K562 (cell line): ENCODE measurements around the gene SCLY. TPM values are rescaled to one million over a fixed set of nuclear protein-coding genes. Genes with fewer than 3 reads are reported as not detected.

Experiments
- CHCHD3 ChIP-seq: fragments of 250-450 bp; sonication (Bioruptor Pico); IDR thresholded peaks from 2 replicates; pipeline ENCODE4 v2.1.2; 2022; ENCODE audit warnings: mild to moderate bottlenecking
- DPF2 ChIP-seq: fragments of 450-650 bp; IDR thresholded peaks from 2 replicates; pipeline ENCODE4 v1.6.1; 2016
- ESRRA ChIP-seq: fragments of 450-650 bp; IDR thresholded peaks from 2 replicates; pipeline ENCODE4 v1.6.1; 2014; ENCODE audit warnings: low read depth, mild to moderate bottlenecking, moderate library complexity, borderline replicate concordance
- ZC3H4 ChIP-seq: sonication (generic); formaldehyde crosslinking; IDR thresholded peaks from 2 replicates; pipeline ENCODE4 v1.9.0; 2021; ENCODE audit warnings: missing genetic modification reagents, borderline replicate concordance
- ZNF407 ChIP-seq: fragments of 450-650 bp; IDR thresholded peaks from 2 replicates; pipeline ENCODE4 v1.6.1; 2016; ENCODE audit warnings: low read depth
- polyA plus RNA-seq, 8 experiments: library from polyadenylated mRNA; depleted of rRNA in 4 of 8; stranded (reverse) in 5 of 8; unstranded in 3 of 8; fragments of >200 nt; fragmentation: Nextera tagmentation in 2 of 8; fragmentation: Illumina TruSeq in 1 of 8; extraction: Ambion mirVana in 2 of 8; extraction: Trizol in 1 of 8; gene quantifications; 2 replicates each; pipeline versions ENCODE4 v1.2.1 to v1.2.3, GENCODE V29; 2011 to 2014; ENCODE audit warnings: inconsistent platforms in 1 of 8, missing spikeins in 1 of 8
- total RNA-seq, 7 experiments: library from RNA; depleted of rRNA in 6 of 7; stranded (reverse); fragments of >200 nt in 6 of 7; fragmentation: Illumina TruSeq in 2 of 7; extraction: Trizol in 2 of 7; gene quantifications; 2 replicates each; pipeline versions ENCODE4 v1.2.1 to v1.2.3, GENCODE V29; 2011 to 2021; ENCODE audit warnings: low replicate concordance in 1 of 7
- TF ChIP-seq, protein P1 (sequence below), 2 experiments: fragments of 450-650 bp in 1 of 2; sonication (generic) in 1 of 2; formaldehyde crosslinking in 1 of 2; IDR thresholded peaks; 2 replicates each; pipeline versions ENCODE4 v1.7.1 to v1.9.0; 2016 to 2022; ENCODE audit warnings: inconsistent platforms in 1 of 2, mild to moderate bottlenecking in 1 of 2, missing genetic modification reagents in 1 of 2

The SCLY gene
- total and polyA plus RNA-seq, 9 of the 15 experiments (the other 6 are each of a cell fraction or from before 2014, with no cell fraction given) = 2.6 to 32.2 (median 21.1) TPM

DNA sequence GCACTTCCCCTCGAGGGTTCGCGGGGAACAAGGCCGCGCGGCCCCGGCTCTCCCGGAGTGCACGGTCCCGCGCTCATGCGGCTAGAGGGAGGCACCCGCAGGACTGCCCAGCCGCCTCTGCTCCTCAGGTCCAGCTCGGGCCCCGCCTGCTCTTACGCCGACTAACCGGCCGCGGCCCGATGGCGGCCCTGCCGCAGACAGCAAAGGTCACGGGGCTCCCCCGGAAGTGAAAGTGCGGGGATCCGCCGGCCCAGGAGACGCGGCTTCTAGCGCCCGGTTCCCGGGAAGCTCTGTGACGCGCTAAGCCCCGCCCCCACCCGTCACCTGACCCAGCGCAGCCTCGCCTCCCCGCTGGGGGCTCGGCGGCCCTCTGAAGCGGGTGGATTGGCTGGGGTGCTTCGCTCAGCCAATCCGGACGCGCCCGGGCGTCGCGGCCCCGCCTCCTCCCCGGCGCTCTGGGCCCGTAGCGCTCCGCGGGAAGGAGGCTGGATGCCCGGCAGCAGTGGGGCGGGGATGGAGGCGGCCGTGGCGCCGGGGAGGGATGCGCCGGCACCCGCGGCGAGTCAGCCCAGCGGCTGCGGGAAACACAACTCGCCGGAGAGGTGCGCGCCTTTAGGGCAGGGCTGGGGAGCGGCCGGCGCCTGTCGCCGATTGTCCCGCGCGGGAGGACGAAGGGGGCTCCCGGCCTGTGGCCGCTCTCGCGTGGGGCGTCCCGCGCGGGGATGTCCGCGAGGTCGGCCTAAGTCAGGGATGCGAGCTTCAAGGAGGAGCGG lies at the start of gene SCLY (continued):
- TF ChIP-seq, protein P1, sequence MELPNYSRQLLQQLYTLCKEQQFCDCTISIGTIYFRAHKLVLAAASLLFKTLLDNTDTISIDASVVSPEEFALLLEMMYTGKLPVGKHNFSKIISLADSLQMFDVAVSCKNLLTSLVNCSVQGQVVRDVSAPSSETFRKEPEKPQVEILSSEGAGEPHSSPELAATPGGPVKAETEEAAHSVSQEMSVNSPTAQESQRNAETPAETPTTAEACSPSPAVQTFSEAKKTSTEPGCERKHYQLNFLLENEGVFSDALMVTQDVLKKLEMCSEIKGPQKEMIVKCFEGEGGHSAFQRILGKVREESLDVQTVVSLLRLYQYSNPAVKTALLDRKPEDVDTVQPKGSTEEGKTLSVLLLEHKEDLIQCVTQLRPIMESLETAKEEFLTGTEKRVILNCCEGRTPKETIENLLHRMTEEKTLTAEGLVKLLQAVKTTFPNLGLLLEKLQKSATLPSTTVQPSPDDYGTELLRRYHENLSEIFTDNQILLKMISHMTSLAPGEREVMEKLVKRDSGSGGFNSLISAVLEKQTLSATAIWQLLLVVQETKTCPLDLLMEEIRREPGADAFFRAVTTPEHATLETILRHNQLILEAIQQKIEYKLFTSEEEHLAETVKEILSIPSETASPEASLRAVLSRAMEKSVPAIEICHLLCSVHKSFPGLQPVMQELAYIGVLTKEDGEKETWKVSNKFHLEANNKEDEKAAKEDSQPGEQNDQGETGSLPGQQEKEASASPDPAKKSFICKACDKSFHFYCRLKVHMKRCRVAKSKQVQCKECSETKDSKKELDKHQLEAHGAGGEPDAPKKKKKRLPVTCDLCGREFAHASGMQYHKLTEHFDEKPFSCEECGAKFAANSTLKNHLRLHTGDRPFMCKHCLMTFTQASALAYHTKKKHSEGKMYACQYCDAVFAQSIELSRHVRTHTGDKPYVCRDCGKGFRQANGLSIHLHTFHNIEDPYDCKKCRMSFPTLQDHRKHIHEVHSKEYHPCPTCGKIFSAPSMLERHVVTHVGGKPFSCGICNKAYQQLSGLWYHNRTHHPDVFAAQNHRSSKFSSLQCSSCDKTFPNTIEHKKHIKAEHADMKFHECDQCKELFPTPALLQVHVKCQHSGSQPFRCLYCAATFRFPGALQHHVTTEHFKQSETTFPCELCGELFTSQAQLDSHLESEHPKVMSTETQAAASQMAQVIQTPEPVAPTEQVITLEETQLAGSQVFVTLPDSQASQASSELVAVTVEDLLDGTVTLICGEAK (IDR thresholded peaks at IDR 0.05) = peak; percentile 92
- TF ChIP-seq, protein P1 (CRISPR knock-in tag; IDR thresholded peaks at IDR 0.05) = no peak
- TF ChIP-seq ZC3H4 (CRISPR knock-in tag) (no peak), ZNF407 (no peak), ESRRA (0 out of 2 replicates have a peak, but pooled peaks have one; percentile 30), DPF2 (no peak), CHCHD3 (CRISPR knock-in tag) (no peak)
